ENCODE measurements around the gene HCAR3. TPM values are rescaled to one million over a fixed set of nuclear protein-coding genes. Genes with fewer than 3 reads are reported as not detected.

Gene HCAR3
- polyA plus RNA-seq, 1 donor, result not detected

GRCh38 chr12:122669397-122670070 lies 47.1 kb downstream of the HCAR3 start:
- no peak for DNase-seq (ENCODE audit: low read depth)

GRCh38 chr12:122668268-122668667 lies 48.3 kb downstream of the HCAR3 start:
- DNase-seq (ENCODE audit: low read depth), result no peak

GRCh38 chr12:122665759-122666158 lies 50.9 kb downstream of the HCAR3 start:
- no peak for DNase-seq (ENCODE audit: low read depth)

GRCh38 chr12:122665349-122665748 lies 51.3 kb downstream of the HCAR3 start:
- no peak for DNase-seq (ENCODE audit: low read depth)

Other genes starting within 250 kb of the HCAR3 start
- gene ZCCHC8, start 215.9 kb downstream of the HCAR3 start, polyA plus RNA-seq (ENCODE audit: insufficient read length), result 27.1 TPM
- 118 TPM for gene RSRC2, start 189.9 kb downstream of the HCAR3 start, polyA plus RNA-seq (ENCODE audit: insufficient read length)
- gene KNTC1, start 189.6 kb downstream of the HCAR3 start, polyA plus RNA-seq (ENCODE audit: insufficient read length), result 18.0 TPM
- gene HCAR2, start 13.5 kb downstream of the HCAR3 start, polyA plus RNA-seq (ENCODE audit: insufficient read length), result 0.09 TPM
- gene HCAR1, start 14.0 kb upstream of the HCAR3 start, polyA plus RNA-seq (ENCODE audit: insufficient read length), result 0.10 TPM
- gene DENR, start 36.0 kb upstream of the HCAR3 start, polyA plus RNA-seq (ENCODE audit: insufficient read length), result 63.2 TPM
- gene CCDC62, start 57.8 kb upstream of the HCAR3 start, polyA plus RNA-seq (ENCODE audit: insufficient read length), result 0.70 TPM
- 7.1 TPM for gene HIP1R, start 118.6 kb upstream of the HCAR3 start, polyA plus RNA-seq (ENCODE audit: insufficient read length)
- gene VPS37B, start 179.3 kb upstream of the HCAR3 start, polyA plus RNA-seq (ENCODE audit: insufficient read length), result 22.4 TPM
- 4.4 TPM for gene ABCB9, start 249.7 kb upstream of the HCAR3 start, polyA plus RNA-seq (ENCODE audit: insufficient read length)